Nephron progenitor cell (in vitro differentiated cells): ENCODE measurements around the gene ADGRG2.
A peak's percentile ranks its signal among the peaks of the same experiment; 100 is the strongest.
"Not testable (repeated sequence)": the region's sequence is repeated elsewhere in the genome, so short reads cannot be mapped to it uniquely, and the experiment has no call there.

Experiments used
- DNase-seq: peaks from one replicate; pipeline ENCODE4 v3.0.0; 2021
- H3K27ac Mint-ChIP-seq: 2 replicates; pipeline ENCODE4 v1.8.0; 2021; ENCODE audit warnings: mild to moderate bottlenecking, moderate library complexity, mixed read lengths
- H3K27me3 Mint-ChIP-seq: 2 replicates; pipeline ENCODE4 v1.8.0; 2021; ENCODE audit warnings: mild to moderate bottlenecking, low read depth, mixed read lengths; ENCODE audit not compliant: poor library complexity
- H3K36me3 Mint-ChIP-seq: 2 replicates; pipeline ENCODE4 v1.8.0; 2021; ENCODE audit warnings: low read depth, mixed read lengths
- H3K4me1 Mint-ChIP-seq: 2 replicates; pipeline ENCODE4 v1.8.0; 2021; ENCODE audit warnings: mixed read lengths
- H3K4me3 Mint-ChIP-seq: 2 replicates; pipeline ENCODE4 v1.8.0; 2021; ENCODE audit warnings: mild to moderate bottlenecking, moderate library complexity, mixed read lengths
- H3K9me3 Mint-ChIP-seq: 2 replicates; pipeline ENCODE4 v1.8.0; 2021; ENCODE audit warnings: mild to moderate bottlenecking, moderate library complexity, mixed read lengths
- TF ChIP-seq, protein P1 (sequence below): fragments of 200-600 bp; sonication (generic); IDR thresholded peaks from 2 replicates; pipeline ENCODE4 v1.5.0; 2021; ENCODE audit warnings: antibody characterized with exemption

ADGRG2 gene

DNA sequence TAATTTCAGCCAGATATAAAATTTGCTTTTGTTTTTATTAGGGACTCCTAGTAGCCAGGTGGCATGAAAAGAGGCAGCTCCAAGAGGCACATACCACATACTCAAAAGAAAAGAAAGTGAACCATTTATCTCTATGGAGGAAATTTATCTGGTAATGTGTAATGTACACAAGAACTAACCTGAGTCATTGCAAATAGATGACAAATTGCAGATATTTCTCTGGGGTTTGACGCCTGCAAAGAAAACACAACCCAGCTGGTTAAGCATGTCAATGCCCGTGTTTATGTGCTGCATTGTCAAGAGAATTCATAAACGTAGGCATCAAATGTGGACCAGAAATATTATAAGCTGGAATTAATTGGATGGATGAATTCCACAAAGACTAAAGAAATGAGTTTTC lies 91.5 kb downstream of the ADGRG2 start:
- peaks cover 30% of the 10 kb centered on the region for H3K9me3 Mint-ChIP-seq
- TF ChIP-seq, protein P1, sequence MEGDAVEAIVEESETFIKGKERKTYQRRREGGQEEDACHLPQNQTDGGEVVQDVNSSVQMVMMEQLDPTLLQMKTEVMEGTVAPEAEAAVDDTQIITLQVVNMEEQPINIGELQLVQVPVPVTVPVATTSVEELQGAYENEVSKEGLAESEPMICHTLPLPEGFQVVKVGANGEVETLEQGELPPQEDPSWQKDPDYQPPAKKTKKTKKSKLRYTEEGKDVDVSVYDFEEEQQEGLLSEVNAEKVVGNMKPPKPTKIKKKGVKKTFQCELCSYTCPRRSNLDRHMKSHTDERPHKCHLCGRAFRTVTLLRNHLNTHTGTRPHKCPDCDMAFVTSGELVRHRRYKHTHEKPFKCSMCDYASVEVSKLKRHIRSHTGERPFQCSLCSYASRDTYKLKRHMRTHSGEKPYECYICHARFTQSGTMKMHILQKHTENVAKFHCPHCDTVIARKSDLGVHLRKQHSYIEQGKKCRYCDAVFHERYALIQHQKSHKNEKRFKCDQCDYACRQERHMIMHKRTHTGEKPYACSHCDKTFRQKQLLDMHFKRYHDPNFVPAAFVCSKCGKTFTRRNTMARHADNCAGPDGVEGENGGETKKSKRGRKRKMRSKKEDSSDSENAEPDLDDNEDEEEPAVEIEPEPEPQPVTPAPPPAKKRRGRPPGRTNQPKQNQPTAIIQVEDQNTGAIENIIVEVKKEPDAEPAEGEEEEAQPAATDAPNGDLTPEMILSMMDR: no peak
- H3K4me1 Mint-ChIP-seq: no peaks in the 10 kb centered on the region
- no peaks in the 10 kb centered on the region for H3K36me3 Mint-ChIP-seq
- H3K27me3 Mint-ChIP-seq: no peaks in the 10 kb centered on the region
- H3K4me3 Mint-ChIP-seq: no peak overlapping the region
- DNase-seq: no peak
- no peak overlapping the region for H3K27ac Mint-ChIP-seq

DNA sequence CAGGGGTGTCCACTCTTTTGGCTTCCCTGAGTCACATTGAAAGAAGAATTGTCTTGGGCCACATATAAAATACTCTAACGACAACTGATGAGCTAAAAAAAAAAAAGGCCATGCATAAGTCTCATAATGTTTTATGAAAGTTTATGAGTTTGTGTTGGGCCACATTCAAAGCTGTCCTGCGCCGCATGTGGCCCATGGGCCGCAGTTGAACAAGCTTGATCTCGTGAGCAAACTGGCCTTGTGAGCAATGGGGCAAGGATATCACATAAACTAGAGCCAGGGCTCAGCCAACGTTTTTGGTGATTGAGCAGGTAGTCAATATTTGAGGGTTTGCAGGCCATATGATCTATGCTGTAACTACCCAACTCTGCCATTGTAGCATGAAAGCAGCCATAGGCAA lies 93.7 kb downstream of the ADGRG2 start:
- Mint-ChIP-seq H3K27ac (no peak overlapping the region), H3K4me1 (no peaks in the 10 kb centered on the region), H3K36me3 (no peaks in the 10 kb centered on the region), H3K27me3 (no peaks in the 10 kb centered on the region), H3K4me3 (no peak overlapping the region), H3K9me3 (peaks cover 38% of the 10 kb centered on the region)
- DNase-seq: no peak
- TF ChIP-seq, protein P1: no peak

DNA sequence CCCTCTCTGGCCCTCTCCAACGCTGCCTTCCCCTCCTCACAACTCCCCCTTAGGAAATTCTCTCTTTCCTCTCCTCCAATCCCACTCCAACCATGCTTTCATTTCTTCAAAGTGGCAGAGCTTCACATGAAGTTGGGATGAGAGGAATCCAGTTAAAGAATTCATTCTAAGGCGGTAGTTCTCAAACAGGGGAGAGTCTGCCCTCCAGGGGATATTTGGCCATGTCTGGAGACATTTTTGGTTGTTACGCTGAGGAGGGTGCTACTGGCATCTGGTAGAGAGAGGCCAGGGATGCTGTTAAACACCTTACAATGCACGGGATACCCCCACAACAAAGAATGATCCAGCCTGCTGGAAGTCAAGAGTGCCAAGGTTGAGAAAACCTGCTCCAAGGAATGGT lies 97.9 kb downstream of the ADGRG2 start:
- H3K9me3 Mint-ChIP-seq: peaks cover 47% of the 10 kb centered on the region
- DNase-seq: no peak
- no peak overlapping the region for H3K4me3 Mint-ChIP-seq
- no peak overlapping the region for H3K27ac Mint-ChIP-seq
- TF ChIP-seq, protein P1: no peak
- no peaks in the 10 kb centered on the region for H3K4me1 Mint-ChIP-seq
- H3K36me3 Mint-ChIP-seq: no peaks in the 10 kb centered on the region
- H3K27me3 Mint-ChIP-seq: no peaks in the 10 kb centered on the region

DNA sequence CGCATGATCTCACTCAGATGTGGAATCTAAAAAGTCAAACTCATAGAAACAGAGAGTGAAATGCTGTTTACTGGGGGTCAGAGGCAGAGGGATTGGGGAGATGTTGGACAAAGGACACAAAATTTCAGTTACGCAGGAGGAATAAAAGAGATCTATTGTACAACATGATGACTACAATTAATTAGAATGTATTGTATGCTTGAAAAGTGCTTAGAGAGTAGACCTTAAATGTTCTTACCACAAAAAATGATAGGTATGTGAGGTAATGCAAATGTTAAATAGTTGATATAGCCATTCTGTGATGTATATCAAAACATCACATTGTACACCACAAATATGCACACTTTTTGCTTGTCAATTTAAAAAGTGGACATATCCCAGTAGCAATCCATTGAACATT lies 102.3 kb downstream of the ADGRG2 start:
- peaks cover 57% of the 10 kb centered on the region for H3K9me3 Mint-ChIP-seq
- H3K27me3 Mint-ChIP-seq: no peaks in the 10 kb centered on the region
- no peak for DNase-seq
- no peak overlapping the region for H3K27ac Mint-ChIP-seq
- H3K4me3 Mint-ChIP-seq: no peak overlapping the region
- no peaks in the 10 kb centered on the region for H3K4me1 Mint-ChIP-seq
- TF ChIP-seq, protein P1: no peak
- no peaks in the 10 kb centered on the region for H3K36me3 Mint-ChIP-seq

DNA sequence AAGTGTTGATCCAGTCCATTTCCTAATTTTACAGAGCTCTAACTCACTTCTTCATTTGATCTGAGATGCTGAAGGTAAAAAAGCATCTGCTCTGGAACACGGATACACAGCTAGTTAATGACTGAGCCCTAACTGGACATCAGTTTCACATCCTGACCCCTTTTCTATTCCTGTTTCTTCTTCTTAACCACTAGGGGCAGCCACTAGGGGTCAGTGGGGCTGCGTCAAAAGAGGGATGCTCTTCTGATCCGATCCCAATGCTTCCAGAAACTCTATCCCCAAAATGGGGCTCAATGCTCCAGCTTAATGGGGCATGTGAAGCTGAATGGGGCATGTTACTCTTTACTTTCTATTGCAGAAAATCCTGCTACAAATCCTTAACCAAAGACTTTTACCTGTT lies 105.0 kb downstream of the ADGRG2 start:
- H3K36me3 Mint-ChIP-seq: no peaks in the 10 kb centered on the region
- TF ChIP-seq, protein P1: peak; percentile 48
- H3K27me3 Mint-ChIP-seq: peaks cover 8% of the 10 kb centered on the region
- H3K9me3 Mint-ChIP-seq: peaks cover 55% of the 10 kb centered on the region
- no peak overlapping the region for H3K27ac Mint-ChIP-seq
- no peak overlapping the region for H3K4me3 Mint-ChIP-seq
- peak; percentile 28 for DNase-seq
- H3K4me1 Mint-ChIP-seq: no peaks in the 10 kb centered on the region

DNA sequence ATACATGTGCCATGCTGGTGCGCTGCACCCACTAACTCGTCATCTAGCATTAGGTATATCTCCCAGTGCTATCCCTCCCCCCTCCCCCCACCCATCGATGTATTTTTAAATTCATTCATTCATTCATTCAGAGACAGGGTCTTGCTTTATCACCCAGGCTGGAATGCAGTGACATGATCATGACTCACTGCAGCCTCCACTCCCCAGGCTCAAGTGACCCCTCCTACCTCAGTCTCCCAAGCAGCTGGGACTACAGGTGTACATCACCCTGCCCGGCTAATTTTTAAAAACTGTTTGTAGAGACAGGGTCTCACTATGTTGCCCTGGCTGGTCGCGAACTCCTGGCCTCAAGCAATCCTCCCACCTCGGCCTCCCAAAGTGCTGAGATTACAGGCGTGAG lies 105.7 kb downstream of the ADGRG2 start:
- not testable (repeated sequence) for DNase-seq, H3K27ac Mint-ChIP-seq, H3K27me3 Mint-ChIP-seq, H3K4me3 Mint-ChIP-seq, H3K36me3 Mint-ChIP-seq, H3K4me1 Mint-ChIP-seq
- peaks cover 61% of the 10 kb centered on the region for H3K9me3 Mint-ChIP-seq

DNA sequence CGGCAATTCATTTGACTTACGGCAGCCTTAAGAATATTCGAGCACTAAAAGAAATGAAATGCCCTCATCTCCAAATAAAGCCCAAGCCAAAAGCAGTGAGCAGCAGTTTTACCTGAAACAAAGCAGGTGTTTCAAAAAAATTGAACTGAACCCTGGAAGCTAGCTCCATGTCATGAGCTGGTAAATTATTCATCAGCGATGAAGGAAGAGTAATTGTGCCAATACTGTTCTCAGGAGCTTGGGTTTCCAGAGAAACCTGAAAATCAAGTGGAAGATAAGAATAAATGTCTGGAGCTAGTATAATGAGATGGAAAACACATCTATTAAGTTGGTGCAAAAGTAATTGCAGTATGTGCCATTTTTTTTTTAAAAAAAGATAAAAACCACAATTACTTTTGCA lies 114.4 kb downstream of the ADGRG2 start:
- Mint-ChIP-seq H3K9me3 (peaks cover 28% of the 10 kb centered on the region), H3K4me1 (no peaks in the 10 kb centered on the region), H3K36me3 (no peaks in the 10 kb centered on the region), H3K27me3 (no peaks in the 10 kb centered on the region), H3K27ac (no peak overlapping the region), H3K4me3 (no peak overlapping the region)
- TF ChIP-seq, protein P1: no peak
- no peak for DNase-seq
